SK-N-SH (cell line): ENCODE data around the gene ATG4C. TPM values are rescaled to one million over a fixed set of nuclear protein-coding genes. Genes with fewer than 3 reads are reported as not detected.

Source experiments
- CTCF ChIA-PET: fragments of 300-600, 350-600 bp; formaldehyde crosslinking; extraction: SDS; loops from one replicate; lab custom pipeline; 2021; lab: Yijun Ruan, JAX
- POLR2A ChIA-PET: fragments of 350-600 bp; sonication (Branson Sonifier 250); formaldehyde crosslinking; extraction: SDS; loops from one replicate; lab custom pipeline; 2020; ENCODE audit warnings: antibody characterized with exemption, inconsistent platforms; lab: Yijun Ruan, JAX
- DNase-seq: peaks from one replicate; pipeline ENCODE4 v3.0.0; 2012
- H2AFZ ChIP-seq: fragments of 200-600 bp; sonication (generic); 2 replicates; pipeline ENCODE4 v1.8.1; 2016; ENCODE audit warnings: antibody characterized with exemption, mild to moderate bottlenecking, low read depth
- H3F3A ChIP-seq: fragments of 200-600 bp; sonication (generic); replicated peaks from 2 replicates; pipeline ENCODE3; 2016; ENCODE audit warnings: antibody characterized with exemption, mild to moderate bottlenecking; ENCODE audit not compliant: insufficient read depth
- H3K27ac ChIP-seq, 2 experiments: fragments of 200-500 bp in 1 of 2; fragments of 200-600 bp in 1 of 2; sonication (Bioruptor generic) in 1 of 2; sonication (generic), shearing (Covaris generic) in 1 of 2; 2 replicates each; pipeline versions ENCODE4 v1.5.1 to v1.6.1; 2014 to 2016; ENCODE audit warnings: low read depth in 2 of 2, inconsistent platforms in 1 of 2, low read length in 1 of 2, mild to moderate bottlenecking in 1 of 2, mixed read lengths in 1 of 2
- H3K27me3 ChIP-seq: fragments of 200-600 bp; sonication (generic), shearing (Covaris generic); 2 replicates; pipeline ENCODE4 v1.6.1; 2016; ENCODE audit warnings: mixed run types; ENCODE audit not compliant: insufficient read depth
- H3K36me3 ChIP-seq, 2 experiments: fragments of 200-500 bp in 1 of 2; fragments of 200-600 bp in 1 of 2; sonication (Bioruptor generic) in 1 of 2; sonication (generic) in 1 of 2; replicated peaks in 1 of 2; 2 replicates each; pipeline versions ENCODE3 to v1.5.1; 2014 to 2016; ENCODE audit warnings: low read length in 1 of 2, mild to moderate bottlenecking in 1 of 2; ENCODE audit not compliant: insufficient read depth in 2 of 2, control insufficient read depth in 1 of 2
- H3K4me1 ChIP-seq, 2 experiments: fragments of 200-500 bp in 1 of 2; fragments of 200-600 bp in 1 of 2; sonication (Bioruptor generic) in 1 of 2; sonication (generic), shearing (Covaris generic) in 1 of 2; 2 replicates each; pipeline versions ENCODE4 v1.5.1 to v1.6.1; 2014 to 2016; ENCODE audit warnings: low read depth in 1 of 2, low read length in 1 of 2, mixed run types in 1 of 2; ENCODE audit not compliant: insufficient read depth in 2 of 2, control insufficient read depth in 1 of 2
- H3K4me2 ChIP-seq: fragments of 200-600 bp; sonication (generic), shearing (Covaris generic); 2 replicates; pipeline ENCODE4 v1.6.1; 2017; ENCODE audit warnings: mixed run types
- H3K4me3 ChIP-seq, 2 experiments: fragments of 200-500 bp in 1 of 2; fragments of 200-600 bp in 1 of 2; sonication (Bioruptor generic) in 1 of 2; sonication (generic), shearing (Covaris generic) in 1 of 2; 2 replicates each; pipeline versions ENCODE4 v1.5.1 to v1.8.1; 2014 to 2016; ENCODE audit warnings: low read depth in 2 of 2, inconsistent platforms in 1 of 2, low read length in 1 of 2, mild to moderate bottlenecking in 1 of 2, mixed read lengths in 1 of 2, moderate library complexity in 1 of 2
- H3K79me2 ChIP-seq: fragments of 200-600 bp; sonication (generic); 2 replicates; pipeline ENCODE4 v1.8.1; 2017; ENCODE audit warnings: mild to moderate bottlenecking; ENCODE audit not compliant: insufficient read depth
- H3K9ac ChIP-seq: fragments of 200-600 bp; sonication (generic); 2 replicates; pipeline ENCODE4 v1.6.1; 2017; ENCODE audit warnings: mixed run types
- H3K9me2 ChIP-seq: fragments of 200-600 bp; sonication (generic); 2 replicates; pipeline ENCODE4 v1.6.1; 2017; ENCODE audit warnings: mixed run types
- H3K9me3 ChIP-seq: fragments of 200-600 bp; sonication (generic); 2 replicates; pipeline ENCODE4 v1.6.1; 2017; ENCODE audit warnings: mixed run types, mild to moderate bottlenecking, moderate library complexity
- H4K20me1 ChIP-seq: fragments of 200-600 bp; sonication (generic); 2 replicates; pipeline ENCODE4 v1.6.1; 2017; ENCODE audit warnings: mild to moderate bottlenecking, mixed run types; ENCODE audit not compliant: insufficient read depth
- CHD2 ChIP-seq: fragments of 150-350 bp; IDR thresholded peaks from 2 replicates; pipeline ENCODE4 v1.6.1; 2018; ENCODE audit warnings: low read length; ENCODE audit not compliant: partially characterized antibody
- ELF1 ChIP-seq: IDR thresholded peaks from 2 replicates; pipeline ENCODE4 v1.4.0; 2012
- EP300 ChIP-seq, 2 experiments: IDR thresholded peaks; 2 replicates each; pipeline versions ENCODE4 v1.4.0 to v1.6.1; 2012; ENCODE audit warnings: borderline replicate concordance in 1 of 2, low read depth in 1 of 2, low read length in 1 of 2
- EZH2phosphoT487 ChIP-seq: fragments of 200-600 bp; sonication (generic); IDR thresholded peaks from 2 replicates; pipeline ENCODE4 v1.6.1; 2017; ENCODE audit warnings: low read depth, mixed run types, mild to moderate bottlenecking, antibody characterized with exemption, moderate library complexity, borderline replicate concordance
- FOXJ3 ChIP-seq: sonication (generic); formaldehyde crosslinking; IDR thresholded peaks from 2 replicates; pipeline ENCODE4 v1.5.1; 2020; ENCODE audit warnings: mild to moderate bottlenecking, missing genetic modification reagents
- GABPA ChIP-seq: IDR thresholded peaks from 2 replicates; pipeline ENCODE4 v1.4.0; 2012; ENCODE audit warnings: low read depth, mild to moderate bottlenecking
- JUND ChIP-seq: IDR thresholded peaks from 2 replicates; pipeline ENCODE4 v1.4.0; 2012
- MXI1 ChIP-seq: IDR thresholded peaks from 2 replicates; pipeline ENCODE4 v1.6.1; 2012; ENCODE audit warnings: mild to moderate bottlenecking, low read depth, low read length, improper control_type of control experiment
- NFIC ChIP-seq: IDR thresholded peaks from 2 replicates; pipeline ENCODE4 v1.4.0; 2012; ENCODE audit warnings: borderline replicate concordance
- RAD21 ChIP-seq: IDR thresholded peaks from 2 replicates; pipeline ENCODE4 v1.6.1; 2012; ENCODE audit warnings: mild to moderate bottlenecking, low read length
- RCOR1 ChIP-seq: fragments of 150-350 bp; IDR thresholded peaks from 2 replicates; pipeline ENCODE4 v1.6.1; 2017; ENCODE audit warnings: antibody characterized with exemption, low read length
- RFX5 ChIP-seq: IDR thresholded peaks from 2 replicates; pipeline ENCODE4 v1.6.1; 2012; ENCODE audit warnings: mild to moderate bottlenecking, improper control_type of control experiment, low read length
- RXRA ChIP-seq: IDR thresholded peaks from 2 replicates; pipeline ENCODE4 v1.4.0; 2012; ENCODE audit warnings: low read depth, mild to moderate bottlenecking, borderline replicate concordance
- SMC3 ChIP-seq: IDR thresholded peaks from 2 replicates; pipeline ENCODE4 v1.6.1; 2012; ENCODE audit warnings: low read depth, low read length, improper control_type of control experiment
- TAF1 ChIP-seq: IDR thresholded peaks from 2 replicates; pipeline ENCODE4 v1.6.1; 2012; ENCODE audit warnings: low read depth, mild to moderate bottlenecking, low read length, moderate library complexity, borderline replicate concordance
- TEAD4 ChIP-seq: IDR thresholded peaks from 2 replicates; pipeline ENCODE4 v1.4.0; 2012; ENCODE audit warnings: mild to moderate bottlenecking, borderline replicate concordance; ENCODE audit not compliant: insufficient read depth
- YY1 ChIP-seq: IDR thresholded peaks from 2 replicates; pipeline ENCODE4 v1.4.0; 2012; ENCODE audit warnings: low read depth, mild to moderate bottlenecking
- WGBS: methylation state at CpG from one replicate; pipeline ENCODE4 v1.1.6; 2017; ENCODE audit warnings: low lambda C conversion rate; 5-methylcytosine and 5-hydroxymethylcytosine counted together
- polyA plus RNA-seq, 3 experiments: library from polyadenylated mRNA; depleted of rRNA; stranded (reverse); fragments of >200 nt; gene quantifications; 2 replicates each; pipeline ENCODE4 v1.2.3, GENCODE V29; 2012
- TF ChIP-seq, protein P1 (sequence below): fragments of 150-350 bp; IDR thresholded peaks from 2 replicates; pipeline ENCODE4 v1.6.1; 2016; ENCODE audit warnings: mild to moderate bottlenecking, low read depth, low read length
- TF ChIP-seq, protein P2 (sequence below): IDR thresholded peaks from 2 replicates; pipeline ENCODE4 v1.4.0; 2012; ENCODE audit warnings: low read depth, borderline replicate concordance

The ATG4C gene
- polyA plus RNA-seq, 1 of the 3 experiments (the other 2 are of a cell fraction) = 3.0 TPM

DNA sequence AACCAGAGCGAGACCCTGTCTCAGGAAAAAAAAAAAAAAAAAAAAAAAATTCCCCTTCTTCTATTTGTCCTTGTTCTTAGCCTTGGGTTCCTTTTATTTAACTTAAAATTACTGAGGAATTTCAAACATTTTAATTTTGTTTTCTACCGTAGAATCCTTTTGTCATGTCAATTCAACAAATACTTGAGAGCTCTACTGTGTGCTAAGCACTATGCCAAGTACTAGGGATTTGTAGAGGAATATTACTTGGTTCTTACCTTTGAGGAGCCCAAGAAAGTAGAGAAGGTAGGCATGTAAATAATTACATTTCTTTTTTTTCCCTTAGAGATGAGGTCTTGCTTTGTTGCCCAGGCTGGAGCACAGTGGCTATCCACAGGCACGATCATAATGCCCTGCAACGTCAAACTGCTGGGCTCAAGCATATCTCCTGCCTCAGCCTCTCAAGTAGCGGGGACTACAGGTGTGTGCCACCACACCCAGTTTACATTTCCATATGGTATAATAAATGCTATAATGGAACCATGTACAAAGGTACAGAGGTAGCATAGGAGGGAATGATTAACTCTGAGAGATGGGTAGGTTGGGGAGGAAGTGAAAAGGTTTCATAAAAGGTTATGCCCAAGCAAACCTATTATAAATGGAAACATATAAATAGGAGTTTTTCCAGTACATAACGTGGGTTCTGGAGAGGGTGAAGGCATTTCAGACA, 104.0 kb downstream of the ATG4C start:
- H3K79me2 ChIP-seq = no peaks in the 10 kb centered on the region
- H3K9me3 ChIP-seq = no peaks in the 10 kb centered on the region
- CTCF ChIA-PET = interaction anchor here (1.2 kb wide), 1 partner anchor 18 kb away, joined by 3 read pairs; no protein-coding TSS in a partner anchor
- H4K20me1 ChIP-seq = no peaks in the 10 kb centered on the region
- no peak overlapping the region for H3K4me2 ChIP-seq
- no peak overlapping the region for H3K27ac ChIP-seq
- no peaks in the 10 kb centered on the region for H3K36me3 ChIP-seq
- no peak overlapping the region for H3K9ac ChIP-seq
- TF ChIP-seq MXI1 (no peak), EZH2phosphoT487 (no peak)
- TF ChIP-seq, protein P1, sequence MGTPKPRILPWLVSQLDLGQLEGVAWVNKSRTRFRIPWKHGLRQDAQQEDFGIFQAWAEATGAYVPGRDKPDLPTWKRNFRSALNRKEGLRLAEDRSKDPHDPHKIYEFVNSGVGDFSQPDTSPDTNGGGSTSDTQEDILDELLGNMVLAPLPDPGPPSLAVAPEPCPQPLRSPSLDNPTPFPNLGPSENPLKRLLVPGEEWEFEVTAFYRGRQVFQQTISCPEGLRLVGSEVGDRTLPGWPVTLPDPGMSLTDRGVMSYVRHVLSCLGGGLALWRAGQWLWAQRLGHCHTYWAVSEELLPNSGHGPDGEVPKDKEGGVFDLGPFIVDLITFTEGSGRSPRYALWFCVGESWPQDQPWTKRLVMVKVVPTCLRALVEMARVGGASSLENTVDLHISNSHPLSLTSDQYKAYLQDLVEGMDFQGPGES = no peak
- H2AFZ ChIP-seq = no peak overlapping the region
- POLR2A ChIA-PET = no interaction called here
- no peak for DNase-seq
- no peaks in the 10 kb centered on the region; a peak in 1 of 4 replicates for H3K4me1 ChIP-seq
- H3K27me3 ChIP-seq = no peaks in the 10 kb centered on the region
- WGBS = 47% methylated on average over 6 of the region's 6 CpGs
- no peaks in the 10 kb centered on the region for H3K9me2 ChIP-seq
- no peak overlapping the region for H3K4me3 ChIP-seq
- H3F3A ChIP-seq = no peaks in the 10 kb centered on the region

- WGBS = 45% methylated on average over 6 of the region's 6 CpGs
- H4K20me1 ChIP-seq = no peaks in the 10 kb centered on the region
- no peak overlapping the region for H3K4me2 ChIP-seq
- no peak for DNase-seq
- no peak overlapping the region for H3K4me3 ChIP-seq
- H3K27me3 ChIP-seq = no peaks in the 10 kb centered on the region
- H3K9me2 ChIP-seq = no peaks in the 10 kb centered on the region
- no peak overlapping the region for H3K27ac ChIP-seq
- no peaks in the 10 kb centered on the region for H3K9me3 ChIP-seq
- TF ChIP-seq RAD21 (no peak), TAF1 (no peak), SMC3 (no peak), TEAD4 (no peak)
- H3F3A ChIP-seq = no peaks in the 10 kb centered on the region
- H3K36me3 ChIP-seq = no peaks in the 10 kb centered on the region
- H2AFZ ChIP-seq = no peak overlapping the region
- no peak overlapping the region for H3K9ac ChIP-seq
- no peaks in the 10 kb centered on the region for H3K4me1 ChIP-seq
- POLR2A ChIA-PET = no interaction called here
- CTCF ChIA-PET = interaction anchor here (6.6 kb wide), 1 partner anchor 13 kb away, joined by 35 read pairs; no protein-coding TSS in a partner anchor
- no peaks in the 10 kb centered on the region for H3K79me2 ChIP-seq
Observed at GRCh38 chr1:62891956-62892562, 108.1 kb downstream of the ATG4C start.

DNA sequence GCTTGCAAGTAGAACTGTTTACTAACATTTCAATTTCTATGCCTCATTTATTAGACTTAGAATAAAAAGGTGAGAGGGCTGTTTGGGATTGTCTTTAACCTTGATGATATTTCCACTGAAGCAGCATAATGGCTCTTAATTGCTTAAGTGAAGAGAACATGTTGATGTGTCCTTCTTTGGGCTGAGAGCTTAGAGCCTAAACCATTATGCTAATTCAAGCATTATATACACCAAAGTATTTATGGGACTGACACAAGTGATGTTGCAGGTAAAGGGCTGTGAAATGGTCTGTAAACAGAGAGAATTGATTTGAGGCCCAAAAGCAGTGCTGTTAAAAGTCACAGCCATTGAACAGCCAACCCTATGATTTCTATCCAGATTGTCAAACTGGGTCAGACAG, 113.9 kb downstream of the ATG4C start:
- Histone ChIP-seq H3K4me2 (no peak overlapping the region), H3F3A (no peaks in the 10 kb centered on the region), H3K9ac (no peak overlapping the region), H3K4me1 (no peaks in the 10 kb centered on the region), H3K79me2 (no peaks in the 10 kb centered on the region), H3K9me3 (no peaks in the 10 kb centered on the region), H3K9me2 (no peaks in the 10 kb centered on the region), H4K20me1 (no peaks in the 10 kb centered on the region), H3K27me3 (no peaks in the 10 kb centered on the region), H3K27ac (no peak overlapping the region), H2AFZ (no peak overlapping the region), H3K36me3 (no peaks in the 10 kb centered on the region), H3K4me3 (no peak overlapping the region)
- DNase-seq = no peak
- ChIA-PET CTCF (no interaction called here), POLR2A (no interaction called here)
- TF ChIP-seq RCOR1 (no peak), RFX5 (no peak), MXI1 (no peak), JUND (no peak), EP300 (IDR thresholded peaks at IDR 0.05; ENCODE audit: borderline replicate concordance in 1 of 2, low read depth in 1 of 2, low read length in 1 of 2) (no peak), CHD2 (no peak), RXRA (no peak), RAD21 (no peak), FOXJ3 (CRISPR knock-in tag) (no peak), GABPA (no peak), YY1 (no peak), NFIC (no peak), ELF1 (no peak)
- TF ChIP-seq, protein P2, sequence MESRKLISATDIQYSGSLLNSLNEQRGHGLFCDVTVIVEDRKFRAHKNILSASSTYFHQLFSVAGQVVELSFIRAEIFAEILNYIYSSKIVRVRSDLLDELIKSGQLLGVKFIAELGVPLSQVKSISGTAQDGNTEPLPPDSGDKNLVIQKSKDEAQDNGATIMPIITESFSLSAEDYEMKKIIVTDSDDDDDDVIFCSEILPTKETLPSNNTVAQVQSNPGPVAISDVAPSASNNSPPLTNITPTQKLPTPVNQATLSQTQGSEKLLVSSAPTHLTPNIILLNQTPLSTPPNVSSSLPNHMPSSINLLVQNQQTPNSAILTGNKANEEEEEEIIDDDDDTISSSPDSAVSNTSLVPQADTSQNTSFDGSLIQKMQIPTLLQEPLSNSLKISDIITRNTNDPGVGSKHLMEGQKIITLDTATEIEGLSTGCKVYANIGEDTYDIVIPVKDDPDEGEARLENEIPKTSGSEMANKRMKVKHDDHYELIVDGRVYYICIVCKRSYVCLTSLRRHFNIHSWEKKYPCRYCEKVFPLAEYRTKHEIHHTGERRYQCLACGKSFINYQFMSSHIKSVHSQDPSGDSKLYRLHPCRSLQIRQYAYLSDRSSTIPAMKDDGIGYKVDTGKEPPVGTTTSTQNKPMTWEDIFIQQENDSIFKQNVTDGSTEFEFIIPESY = no peak
